NT2/D1 (cell line): ENCODE results near the gene YBX2.

Experiments
- DNase-seq: peaks from one replicate; pipeline ENCODE4 v3.0.0-alpha.2; 2011; ENCODE audit warnings: low read depth, low spot score
- H3K27me3 ChIP-seq: 2 replicates; pipeline ENCODE4 v1.6.0; 2011; ENCODE audit warnings: mild to moderate bottlenecking; ENCODE audit not compliant: insufficient read length, insufficient read depth
- H3K36me3 ChIP-seq: 2 replicates; pipeline ENCODE4 v1.6.1; 2011; ENCODE audit warnings: mild to moderate bottlenecking, low read length, mixed read lengths; ENCODE audit not compliant: insufficient read depth, insufficient read length
- H3K4me1 ChIP-seq: 2 replicates; pipeline ENCODE4 v1.5.1; 2011; ENCODE audit not compliant: insufficient read depth, insufficient read length
- H3K4me3 ChIP-seq: 2 replicates; pipeline ENCODE4 v1.5.1; 2011; ENCODE audit warnings: low read depth; ENCODE audit not compliant: insufficient read length
- H3K9ac ChIP-seq: 2 replicates; pipeline ENCODE4 v1.6.0; 2011; ENCODE audit warnings: low read depth; ENCODE audit not compliant: insufficient read length
- H3K9me3 ChIP-seq: 2 replicates; pipeline ENCODE4 v1.5.1; 2011; ENCODE audit warnings: mild to moderate bottlenecking, low read length; ENCODE audit not compliant: insufficient read depth
- SUZ12 ChIP-seq: IDR thresholded peaks from 2 replicates; pipeline ENCODE4 v1.6.1; 2011; ENCODE audit not compliant: insufficient read length, insufficient read depth; ENCODE audit errors: extremely low read depth
- YY1 ChIP-seq: IDR thresholded peaks from 2 replicates; pipeline ENCODE4 v1.6.1; 2011; ENCODE audit not compliant: insufficient read length, insufficient read depth
- ZNF274 ChIP-seq: IDR thresholded peaks from 2 replicates; pipeline ENCODE4 v1.6.1; 2011; ENCODE audit warnings: mild to moderate bottlenecking, low read depth, low read length

YBX2 gene

DNA sequence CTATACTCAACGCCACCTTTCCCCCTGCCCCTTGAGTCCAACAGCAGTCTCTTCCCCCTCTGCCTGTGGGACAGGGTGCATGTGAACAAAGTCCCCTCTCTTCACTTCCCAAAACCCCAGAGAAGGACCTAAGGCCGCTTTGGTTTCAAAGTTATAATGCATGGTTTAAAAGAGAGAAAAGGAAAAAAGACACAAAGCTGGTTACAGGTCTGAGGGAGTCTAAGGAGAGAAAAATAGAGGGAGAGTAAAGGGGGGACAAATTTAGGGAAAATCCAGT lies 51.0 kb downstream of the YBX2 start:
- peaks cover 2% of the 10 kb centered on the region for H3K4me1 ChIP-seq
- H3K4me3 ChIP-seq, result peak overlapping the region; percentile 92
- TF ChIP-seq ZNF274 (no peak), SUZ12 (no peak), YY1 (no peak)
- H3K36me3 ChIP-seq, result peaks cover 39% of the 10 kb centered on the region
- H3K27me3 ChIP-seq, result no peaks in the 10 kb centered on the region
- H3K9ac ChIP-seq, result peak overlapping the region; percentile 68
- no peaks in the 10 kb centered on the region for H3K9me3 ChIP-seq
- DNase-seq, result no peak

DNA sequence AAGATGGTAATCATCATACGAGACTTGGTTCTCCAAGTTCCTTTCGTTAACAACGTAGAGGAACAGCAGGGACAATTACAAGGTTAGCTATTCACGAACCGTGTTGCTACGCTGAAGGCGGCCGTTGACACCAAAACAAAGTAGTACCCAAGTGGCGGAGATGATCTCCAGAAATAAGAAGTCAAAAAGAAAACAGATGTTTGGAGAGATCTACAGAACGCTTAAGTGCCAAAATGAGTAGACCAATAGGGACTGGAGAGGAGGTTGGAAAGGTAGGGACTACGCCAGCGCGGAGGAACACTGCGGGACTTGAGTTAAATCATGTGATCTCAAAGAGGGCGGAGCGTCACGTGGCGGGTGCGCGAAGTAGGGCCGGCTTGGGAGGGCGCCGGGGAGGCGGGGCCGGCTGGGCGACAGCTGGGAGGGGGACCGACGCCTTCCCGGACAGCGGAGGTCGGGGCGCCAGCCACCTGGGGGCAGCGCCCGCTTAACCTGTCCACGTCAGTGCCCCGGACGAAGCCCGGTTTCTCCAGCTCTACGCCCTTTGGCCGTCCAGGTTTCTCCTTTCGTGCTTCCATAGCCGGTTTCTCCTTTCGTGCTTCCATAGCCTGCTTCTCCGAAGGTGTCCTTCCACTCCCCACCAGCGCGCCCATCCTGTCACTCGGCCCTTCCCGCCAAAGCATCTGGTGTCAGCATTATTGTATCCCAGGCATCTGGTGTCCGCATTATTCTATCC lies 51.6 kb downstream of the YBX2 start:
- TF ChIP-seq SUZ12 (no peak), ZNF274 (no peak), YY1 (no peak)
- DNase-seq, result peak; percentile 87
- H3K27me3 ChIP-seq, result no peaks in the 10 kb centered on the region
- H3K4me1 ChIP-seq, result peaks cover 2% of the 10 kb centered on the region
- peak overlapping the region; percentile 93 for H3K9ac ChIP-seq
- H3K36me3 ChIP-seq, result peaks cover 39% of the 10 kb centered on the region
- no peaks in the 10 kb centered on the region for H3K9me3 ChIP-seq
- peak overlapping the region; percentile 92 for H3K4me3 ChIP-seq

DNA sequence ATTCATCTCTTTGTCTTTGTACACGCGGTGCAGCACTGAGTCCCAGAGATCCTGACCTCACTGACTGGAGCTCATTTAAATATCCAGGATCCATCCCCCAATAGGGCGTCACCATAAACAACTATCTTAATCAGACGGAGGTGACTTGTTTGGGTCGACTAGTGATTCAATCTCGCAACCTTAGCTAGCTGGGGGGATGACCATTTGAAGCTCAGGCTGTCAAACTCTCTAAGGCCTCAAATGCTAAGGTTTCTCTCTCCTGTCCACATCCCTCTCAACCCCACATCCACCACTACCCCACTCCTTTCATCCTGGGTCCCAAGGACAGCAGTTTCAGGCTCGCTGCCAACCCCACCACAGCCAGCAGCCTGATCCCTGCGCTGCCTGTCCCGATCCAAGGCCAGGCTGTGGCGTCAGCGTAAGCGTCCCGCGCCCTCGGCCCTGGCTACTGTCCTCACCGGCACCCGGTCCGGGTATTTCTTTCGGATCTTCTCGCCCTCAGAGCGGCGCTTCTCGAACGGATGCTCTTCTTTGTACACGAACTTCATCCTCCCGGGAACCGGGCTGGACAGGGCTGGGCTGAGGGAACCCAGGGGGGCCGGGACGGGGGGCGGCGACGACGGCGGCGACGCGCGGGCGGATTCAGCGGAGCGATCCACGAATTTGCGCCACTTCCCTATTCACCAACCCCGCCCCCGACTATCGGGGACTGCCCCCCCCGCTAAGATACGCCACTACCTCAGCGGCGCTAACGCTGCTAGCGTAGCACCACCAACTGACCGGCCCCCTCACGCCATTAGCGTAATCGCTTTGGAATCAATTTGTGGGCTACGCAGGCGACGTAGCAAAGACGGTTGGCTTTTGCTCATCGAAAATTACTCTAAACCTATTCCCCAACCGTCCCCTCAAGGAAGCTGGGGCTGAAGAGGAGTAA lies 52.4 kb downstream of the YBX2 start, which contains the start of gene GABARAP:
Gene GABARAP, minus strand, starts transcription at position 667 of the 934 bp plus-strand sequence. Its CDS starts 119 bp downstream, at position 548.
- Histone ChIP-seq H3K9ac (peak within 1 kb of the TSS; percentile 93), H3K4me1 (peaks cover 2% of the 10 kb centered on the region), H3K4me3 (peak within 1 kb of the TSS; percentile 92), H3K27me3 (no peaks in the 10 kb centered on the region), H3K9me3 (no peaks in the 10 kb centered on the region), H3K36me3 (peaks cover 44% of the 10 kb centered on the region)
- TF ChIP-seq YY1 (no peak), ZNF274 (no peak), SUZ12 (no peak)
- DNase-seq, result peak; percentile 59

DNA sequence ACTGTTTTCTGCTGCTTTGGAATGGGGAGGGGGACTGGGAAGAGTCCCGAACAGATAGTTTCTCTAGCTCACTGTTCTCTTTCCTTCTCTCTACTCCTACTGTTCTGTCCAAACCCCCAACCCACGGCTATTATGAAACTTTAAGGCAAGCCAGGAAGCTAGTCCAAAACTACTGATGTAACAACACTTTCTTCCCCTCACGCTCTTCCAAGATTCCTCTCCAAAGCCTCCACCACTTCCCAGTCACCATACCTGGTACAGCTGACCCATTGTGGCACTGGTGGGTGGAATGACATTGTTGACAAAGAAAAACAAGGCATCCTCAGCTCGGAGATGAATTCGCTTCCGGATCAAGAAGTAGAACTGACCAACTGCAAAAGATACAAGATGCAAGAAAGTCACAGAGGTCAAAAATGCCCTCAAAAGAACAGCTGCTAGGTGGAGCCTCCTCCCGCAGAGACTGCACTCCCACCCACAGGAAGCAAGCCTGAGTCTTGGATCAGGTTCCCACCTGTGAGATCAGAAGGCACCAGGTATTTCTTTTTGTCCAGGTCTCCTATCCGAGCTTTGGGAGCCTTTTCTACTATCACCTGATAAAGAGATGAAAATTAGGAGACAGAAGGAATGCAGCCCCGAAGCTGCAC lies 53.2 kb downstream of the YBX2 start:
- peak overlapping the region; percentile 93 for H3K9ac ChIP-seq
- no peaks in the 10 kb centered on the region for H3K27me3 ChIP-seq
- H3K4me1 ChIP-seq, result peaks cover 6% of the 10 kb centered on the region
- H3K36me3 ChIP-seq, result peaks cover 44% of the 10 kb centered on the region
- no peak for TF ChIP-seq YY1
- TF ChIP-seq ZNF274, result no peak
- TF ChIP-seq SUZ12, result no peak
- H3K4me3 ChIP-seq, result peak overlapping the region; percentile 92
- H3K9me3 ChIP-seq, result no peaks in the 10 kb centered on the region
- DNase-seq, result no peak

DNA sequence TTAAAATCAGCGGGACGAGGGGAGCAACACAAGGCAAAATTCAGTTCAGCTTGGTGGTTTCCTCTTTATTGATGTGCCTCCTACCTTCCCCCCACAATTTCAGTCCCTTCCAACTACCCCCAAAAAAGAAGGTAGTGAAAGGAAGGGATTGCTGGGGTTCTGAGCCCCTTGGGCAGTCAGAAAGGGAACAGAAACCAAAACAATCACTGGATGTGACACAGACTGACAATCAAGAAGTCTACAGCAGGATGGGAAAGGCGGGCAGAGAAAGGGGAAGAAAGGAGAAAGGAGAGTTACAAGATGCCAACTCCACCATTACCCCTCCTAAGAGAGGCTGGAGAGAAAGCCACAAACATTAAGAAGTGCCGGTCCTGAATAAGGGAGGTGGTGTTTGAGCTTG lies 54.1 kb downstream of the YBX2 start:
- TF ChIP-seq ZNF274 (no peak), SUZ12 (no peak), YY1 (no peak)

DNA sequence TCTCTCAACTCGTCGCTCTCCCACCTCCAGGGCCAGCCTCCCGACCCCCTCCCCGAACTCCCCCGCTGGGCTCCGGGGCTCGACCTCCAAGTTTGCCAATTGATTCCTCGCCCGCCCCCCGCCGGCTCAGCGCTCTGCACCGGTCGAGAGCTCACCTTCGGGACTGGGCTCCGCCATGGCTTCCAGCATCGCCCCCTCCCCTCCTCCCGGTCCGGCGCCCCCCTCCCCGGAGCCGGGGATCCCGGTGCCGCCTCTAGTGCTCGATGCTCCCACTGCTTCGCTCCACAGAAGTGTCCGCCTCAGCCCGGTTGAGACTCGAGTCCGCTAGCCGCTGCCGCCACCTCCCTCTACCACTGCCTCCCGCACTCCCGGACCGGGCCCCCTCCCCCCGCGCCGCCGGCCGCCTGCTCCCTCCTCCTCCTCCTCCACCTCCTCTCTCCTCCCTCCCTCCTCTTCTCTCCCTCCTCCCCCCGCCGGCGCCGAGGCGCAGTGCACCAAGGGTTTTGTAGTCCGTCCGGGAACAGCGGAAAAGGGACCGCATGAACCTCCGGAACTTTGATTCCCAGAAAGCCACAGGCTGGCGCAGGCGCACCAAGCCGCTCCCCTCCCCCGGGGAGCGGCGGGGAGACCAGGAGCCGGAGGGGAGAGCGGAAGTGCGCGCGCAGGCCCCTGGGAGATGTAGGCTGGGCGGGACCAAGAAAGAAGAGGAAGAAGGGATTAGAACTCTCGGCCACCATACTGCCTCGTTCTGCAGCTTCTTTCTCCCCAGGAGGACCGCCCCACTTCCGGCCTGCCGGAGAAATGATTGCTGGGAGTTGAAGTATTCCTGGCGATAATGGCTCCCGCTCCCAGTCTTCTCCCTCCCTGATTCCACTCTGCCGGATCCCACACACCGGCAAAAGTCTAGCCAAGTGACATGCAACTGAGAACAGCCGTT lies 55.1 kb downstream of the YBX2 start, which contains the start of gene PHF23:
Gene PHF23, minus strand, starts transcription at position 367 of the 937 bp plus-strand sequence. Its CDS starts 178 bp downstream, at position 189.
- Histone ChIP-seq H3K9me3 (no peaks in the 10 kb centered on the region), H3K4me1 (peaks cover 9% of the 10 kb centered on the region), H3K27me3 (no peaks in the 10 kb centered on the region), H3K4me3 (peak within 1 kb of the TSS; percentile 86), H3K9ac (peak within 1 kb of the TSS; percentile 98), H3K36me3 (peaks cover 49% of the 10 kb centered on the region)
- DNase-seq, result peak; percentile 96
- no peak for TF ChIP-seq YY1
- TF ChIP-seq SUZ12, result no peak
- no peak for TF ChIP-seq ZNF274

More for the DNA sequence above, 54.1 kb downstream of the YBX2 start:
- no peak for DNase-seq
- H3K9me3 ChIP-seq, result no peaks in the 10 kb centered on the region
- H3K4me3 ChIP-seq, result no peak overlapping the region
- H3K4me1 ChIP-seq, result peaks cover 9% of the 10 kb centered on the region
- no peaks in the 10 kb centered on the region for H3K27me3 ChIP-seq
- H3K9ac ChIP-seq, result peak overlapping the region; percentile 93
- H3K36me3 ChIP-seq, result peaks cover 46% of the 10 kb centered on the region
